HG02870 (cell line): ENCODE results near the gene HLA-DQA1.
A peak's percentile ranks its signal among the peaks of the same experiment; 100 is the strongest.
"Not testable (repeated sequence)": the region's sequence is repeated elsewhere in the genome, so short reads cannot be mapped to it uniquely, and the experiment has no call there.

ENCODE experiments used
- ATAC-seq: cut with Tn5 transposase; IDR thresholded peaks from one replicate; pipeline ENCODE4 v1.9.1; 2021; ENCODE audit warnings: mild to moderate bottlenecking, moderate library complexity; ENCODE audit not compliant: unreplicated experiment

The HLA-DQA1 gene

GRCh38 chr6:32621372-32621771, 15.8 kb upstream of the HLA-DQA1 start:
- no peak for ATAC-seq

- peak; percentile 73 for ATAC-seq
Measured at GRCh38 chr6:32622545-32623401, 14.4 kb upstream of the HLA-DQA1 start.

GRCh38 chr6:32623693-32624092, 13.5 kb upstream of the HLA-DQA1 start:
- no peak for ATAC-seq

- ATAC-seq = no peak
Measured at GRCh38 chr6:32624565-32624964, 12.6 kb upstream of the HLA-DQA1 start.

GRCh38 chr6:32625137-32625536, 12.1 kb upstream of the HLA-DQA1 start:
- ATAC-seq = no peak

GRCh38 chr6:32627249-32627648, 10.0 kb upstream of the HLA-DQA1 start:
- ATAC-seq = no peak

- peak; percentile 44 for ATAC-seq
Measured at GRCh38 chr6:32627831-32628230, 9.4 kb upstream of the HLA-DQA1 start.

GRCh38 chr6:32629793-32630192, 7.4 kb upstream of the HLA-DQA1 start:
- not testable (repeated sequence) for ATAC-seq

GRCh38 chr6:32635526-32636123, 1.6 kb upstream of the HLA-DQA1 start:
- ATAC-seq = no peak

GRCh38 chr6:32637883-32638282, 677 bp downstream of the HLA-DQA1 start:
- ATAC-seq = no peak

- no peak for ATAC-seq
Measured at GRCh38 chr6:32638532-32639219, 1.5 kb downstream of the HLA-DQA1 start.

GRCh38 chr6:32639440-32640394, 2.5 kb downstream of the HLA-DQA1 start:
- ATAC-seq = no peak

- ATAC-seq = no peak
Measured at GRCh38 chr6:32641122-32641521, 3.9 kb downstream of the HLA-DQA1 start.

- ATAC-seq = not testable (repeated sequence)
Measured at GRCh38 chr6:32641785-32642719, 4.8 kb downstream of the HLA-DQA1 start.

- no peak for ATAC-seq
Measured at GRCh38 chr6:32642720-32643106, 5.5 kb downstream of the HLA-DQA1 start.

GRCh38 chr6:32643904-32644303, 6.7 kb downstream of the HLA-DQA1 start:
- ATAC-seq = no peak

GRCh38 chr6:32645047-32645703, 8.0 kb downstream of the HLA-DQA1 start:
- ATAC-seq = no peak

GRCh38 chr6:32655203-32655710, 18.1 kb downstream of the HLA-DQA1 start:
- no peak for ATAC-seq

- not testable (repeated sequence) for ATAC-seq
Measured at GRCh38 chr6:32657329-32657728, 20.1 kb downstream of the HLA-DQA1 start.
